Natural killer cell (primary cell): ENCODE data around the gene ZC3H10. TPM values are rescaled to one million over a fixed set of nuclear protein-coding genes. Genes with fewer than 3 reads are reported as not detected.
A peak's percentile ranks its signal among the peaks of the same experiment; 100 is the strongest.

Experiments
- ATAC-seq, 3 donors: fragments of 150-1000 bp in 2 of 3; fragments of 200-7000 bp in 1 of 3; cut with Tn5 transposase; 1 replicate in 1 of 3; 2 replicates in 2 of 3; pipeline ENCODE4 v1.10.0; 2021; ENCODE audit warnings: mild to moderate bottlenecking in 2 of 3, moderate library complexity in 2 of 3
- DNase-seq, 2 donors: peaks; one replicate each; pipeline versions ENCODE4 v3.0.0 to v3.0.0-alpha.2; 2013 to 2021; ENCODE audit warnings: mixed read lengths in 1 of 2
- H3K27ac ChIP-seq: one replicate; pipeline ENCODE4 v1.5.1; 2013; ENCODE audit warnings: mild to moderate bottlenecking, low read length
- H3K27me3 ChIP-seq: one replicate; pipeline ENCODE4 v1.6.1; 2013; ENCODE audit warnings: low read length; ENCODE audit not compliant: control insufficient read depth, insufficient read depth
- H3K36me3 ChIP-seq: one replicate; pipeline ENCODE4 v1.6.1; 2013; ENCODE audit warnings: low read length; ENCODE audit not compliant: control insufficient read depth, insufficient read depth
- H3K4me1 ChIP-seq: one replicate; pipeline ENCODE4 v1.6.1; 2013; ENCODE audit warnings: low read length; ENCODE audit not compliant: control insufficient read depth, insufficient read depth
- H3K4me3 ChIP-seq: one replicate; pipeline ENCODE4 v1.5.1; 2013; ENCODE audit warnings: low read length
- H3K9me3 ChIP-seq: one replicate; pipeline ENCODE4 v1.6.1; 2013; ENCODE audit warnings: low read length; ENCODE audit not compliant: control insufficient read depth, insufficient read depth
- H3K27ac Mint-ChIP-seq, 2 donors: one replicate each; pipeline ENCODE4 v1.8.0; 2022; ENCODE audit warnings: mild to moderate bottlenecking in 2 of 2, mixed read lengths in 2 of 2, moderate library complexity in 1 of 2
- H3K27me3 Mint-ChIP-seq, 2 donors: one replicate each; pipeline ENCODE4 v1.8.0; 2022; ENCODE audit warnings: low read depth in 2 of 2, mixed read lengths in 2 of 2
- H3K36me3 Mint-ChIP-seq: one replicate; pipeline ENCODE4 v1.8.0; 2022; ENCODE audit warnings: mixed read lengths
- H3K4me1 Mint-ChIP-seq, 2 donors: one replicate each; pipeline ENCODE4 v1.8.0; 2022; ENCODE audit warnings: mixed read lengths in 2 of 2
- H3K4me3 Mint-ChIP-seq: one replicate; pipeline ENCODE4 v1.8.0; 2022; ENCODE audit warnings: mild to moderate bottlenecking, moderate library complexity, mixed read lengths
- H3K9me3 Mint-ChIP-seq, 2 donors: one replicate each; pipeline ENCODE4 v1.8.0; 2022; ENCODE audit warnings: mixed read lengths in 2 of 2
- WGBS: methylation state at CpG from one replicate; pipeline ENCODE4 v1.1.7; 2013; ENCODE audit warnings: missing lambda C conversion rate; ENCODE audit not compliant: insufficient coverage; 5-methylcytosine and 5-hydroxymethylcytosine counted together
- intact Hi-C: fragments of 100-400 bp; cut with micrococcal nuclease; formaldehyde crosslinking; loops from one replicate; pipeline ENCODE4 v1.14.2; 2022
- total RNA-seq, 4 donors: library from RNA; stranded (reverse); fragments of 120-200 nt in 1 of 4; gene quantifications; one replicate each; pipeline versions ENCODE4 v1.2.3 to v1.2.4, GENCODE V29; 2013 to 2022
- TF ChIP-seq, protein P1 (sequence below): fragments of 200-600 bp; IDR thresholded peaks from one replicate; pipeline ENCODE4 v1.8.0; 2022; ENCODE audit warnings: antibody characterized with exemption

The ZC3H10 gene
- total RNA-seq, 3 donors from 2014 or later (not counting 1 experiment from before 2014, with no cell fraction given): 12.0 to 24.3 (median 16.2) TPM

GRCh38 chr12:56101045-56101444 lies 17.0 kb upstream of the ZC3H10 start:
- Mint-ChIP-seq H3K36me3 (no peaks in the 10 kb centered on the region), H3K4me3 (no peak overlapping the region), H3K4me1 (peaks cover 39 to 48% of the 10 kb centered on the region in 2 donors), H3K9me3 (no peaks in the 10 kb centered on the region), H3K27me3 (peaks cover 0 to 8% of the 10 kb centered on the region in 2 donors), H3K27ac (no peak overlapping the region)
- intact Hi-C loops: loop anchor here (5.0 kb wide), 1 partner anchor 284 kb away; the partner anchor contains the start of genes ORMDL2 and SARNP
- H3K36me3 ChIP-seq: no peaks in the 10 kb centered on the region
- ATAC-seq: no peak
- no peak overlapping the region for H3K4me3 ChIP-seq
- DNase-seq: no peak
- H3K4me1 ChIP-seq: peaks cover 37% of the 10 kb centered on the region
- H3K27me3 ChIP-seq: no peaks in the 10 kb centered on the region
- H3K27ac ChIP-seq: no peak overlapping the region
- no peaks in the 10 kb centered on the region for H3K9me3 ChIP-seq
- TF ChIP-seq, protein P1, sequence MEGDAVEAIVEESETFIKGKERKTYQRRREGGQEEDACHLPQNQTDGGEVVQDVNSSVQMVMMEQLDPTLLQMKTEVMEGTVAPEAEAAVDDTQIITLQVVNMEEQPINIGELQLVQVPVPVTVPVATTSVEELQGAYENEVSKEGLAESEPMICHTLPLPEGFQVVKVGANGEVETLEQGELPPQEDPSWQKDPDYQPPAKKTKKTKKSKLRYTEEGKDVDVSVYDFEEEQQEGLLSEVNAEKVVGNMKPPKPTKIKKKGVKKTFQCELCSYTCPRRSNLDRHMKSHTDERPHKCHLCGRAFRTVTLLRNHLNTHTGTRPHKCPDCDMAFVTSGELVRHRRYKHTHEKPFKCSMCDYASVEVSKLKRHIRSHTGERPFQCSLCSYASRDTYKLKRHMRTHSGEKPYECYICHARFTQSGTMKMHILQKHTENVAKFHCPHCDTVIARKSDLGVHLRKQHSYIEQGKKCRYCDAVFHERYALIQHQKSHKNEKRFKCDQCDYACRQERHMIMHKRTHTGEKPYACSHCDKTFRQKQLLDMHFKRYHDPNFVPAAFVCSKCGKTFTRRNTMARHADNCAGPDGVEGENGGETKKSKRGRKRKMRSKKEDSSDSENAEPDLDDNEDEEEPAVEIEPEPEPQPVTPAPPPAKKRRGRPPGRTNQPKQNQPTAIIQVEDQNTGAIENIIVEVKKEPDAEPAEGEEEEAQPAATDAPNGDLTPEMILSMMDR: no peak
- 93% methylated on average over 14 of the region's 14 CpGs for WGBS

GRCh38 chr12:56102683-56103065 lies 15.4 kb upstream of the ZC3H10 start:
- WGBS: 57% methylated on average over 1 of the region's 1 CpG
- ATAC-seq: no peak
- no peaks in the 10 kb centered on the region for H3K9me3 ChIP-seq
- H3K27me3 Mint-ChIP-seq: peaks cover 0 to 2% of the 10 kb centered on the region in 2 donors
- no peaks in the 10 kb centered on the region for H3K9me3 Mint-ChIP-seq
- TF ChIP-seq, protein P1: no peak
- peaks cover 37% of the 10 kb centered on the region for H3K4me1 ChIP-seq
- peak overlapping the region; percentile 100 for H3K4me3 Mint-ChIP-seq
- H3K36me3 ChIP-seq: peaks cover 11% of the 10 kb centered on the region
- no peak for DNase-seq
- H3K36me3 Mint-ChIP-seq: no peaks in the 10 kb centered on the region
- H3K4me1 Mint-ChIP-seq: peaks cover 52 to 56% of the 10 kb centered on the region in 2 donors
- intact Hi-C loops: loop anchor here (5.0 kb wide), 1 partner anchor 285 kb away; the partner anchor contains the start of genes ORMDL2 and SARNP
- no peaks in the 10 kb centered on the region for H3K27me3 ChIP-seq
- H3K27ac Mint-ChIP-seq: peak overlapping the region; percentile 97 to 99
- peak overlapping the region; percentile 80 for H3K27ac ChIP-seq
- no peak overlapping the region for H3K4me3 ChIP-seq

DNA sequence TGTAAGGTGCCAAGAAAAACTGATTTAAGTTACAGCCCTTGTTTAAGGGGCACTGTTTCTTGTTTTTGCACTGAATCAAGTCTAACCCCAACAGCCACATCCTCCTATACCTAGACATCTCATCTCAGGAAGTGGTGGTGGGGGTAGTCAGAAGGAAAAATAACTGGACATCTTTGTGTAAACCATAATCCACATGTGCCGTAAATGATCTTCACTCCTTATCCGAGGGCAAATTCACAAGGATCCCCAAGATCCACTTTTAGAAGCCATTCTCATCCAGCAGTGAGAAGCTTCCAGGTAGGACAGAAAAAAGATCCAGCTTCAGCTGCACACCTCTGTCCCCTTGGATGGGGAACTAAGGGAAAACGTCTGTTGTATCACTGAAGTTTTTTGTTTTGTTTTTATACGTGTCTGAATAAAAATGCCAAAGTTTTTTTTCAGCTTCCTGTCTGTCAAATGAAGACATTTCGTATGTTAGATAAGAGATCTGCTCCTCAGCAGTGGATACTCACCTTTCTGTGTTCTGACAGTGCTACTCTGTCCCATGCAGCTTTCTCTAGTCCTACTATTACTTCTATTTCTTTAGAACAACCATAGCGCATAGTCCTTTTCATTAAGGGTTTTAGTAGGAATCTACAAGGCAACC lies 14.9 kb upstream of the ZC3H10 start:
- Mint-ChIP-seq H3K27me3 (no peaks in the 10 kb centered on the region), H3K4me1 (peaks cover 52 to 56% of the 10 kb centered on the region in 2 donors), H3K9me3 (no peaks in the 10 kb centered on the region), H3K36me3 (no peaks in the 10 kb centered on the region), H3K4me3 (peak overlapping the region; percentile 100), H3K27ac (peak overlapping the region; percentile 97 to 99)
- ATAC-seq: no peak
- no peaks in the 10 kb centered on the region for H3K9me3 ChIP-seq
- peaks cover 37% of the 10 kb centered on the region for H3K4me1 ChIP-seq
- 24% methylated on average over 6 of the region's 6 CpGs for WGBS
- TF ChIP-seq, protein P1: no peak
- peak overlapping the region; percentile 80 for H3K27ac ChIP-seq
- intact Hi-C loops: loop anchor here (5.0 kb wide), 1 partner anchor 286 kb away; the partner anchor contains the start of genes ORMDL2 and SARNP
- DNase-seq: peak in 1 of 2 donors; percentile 67
- no peaks in the 10 kb centered on the region for H3K27me3 ChIP-seq
- peaks cover 16% of the 10 kb centered on the region for H3K36me3 ChIP-seq
- peak overlapping the region; percentile 81 for H3K4me3 ChIP-seq
